ENCODE data around the gene TMEM45A.
"Not testable (repeated sequence)": the region's sequence is repeated elsewhere in the genome, so short reads cannot be mapped to it uniquely, and the experiment has no call there.

The TMEM45A gene

GRCh38 chr3:100533176-100533575, 40.8 kb downstream of the TMEM45A start:
- no peak for DNase-seq (ENCODE audit: low read depth)

DNA sequence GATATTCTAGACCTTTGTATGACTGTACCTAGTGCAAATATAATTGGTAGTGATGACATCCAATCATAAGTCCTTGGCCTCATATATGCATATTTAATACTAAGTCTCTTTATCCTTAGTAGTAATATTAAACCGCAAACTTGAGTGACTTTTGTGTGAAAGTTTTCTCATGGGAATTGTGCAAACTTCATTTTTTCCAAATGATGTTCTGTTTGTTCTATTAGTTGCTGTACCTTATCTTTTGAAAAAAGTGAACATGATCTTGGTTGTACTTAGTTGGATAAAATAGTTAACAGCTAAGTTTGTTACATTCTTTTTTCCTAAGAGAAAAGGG, 43.2 kb downstream of the TMEM45A start:
- DNase-seq (ENCODE audit: low read depth): no peak

DNA sequence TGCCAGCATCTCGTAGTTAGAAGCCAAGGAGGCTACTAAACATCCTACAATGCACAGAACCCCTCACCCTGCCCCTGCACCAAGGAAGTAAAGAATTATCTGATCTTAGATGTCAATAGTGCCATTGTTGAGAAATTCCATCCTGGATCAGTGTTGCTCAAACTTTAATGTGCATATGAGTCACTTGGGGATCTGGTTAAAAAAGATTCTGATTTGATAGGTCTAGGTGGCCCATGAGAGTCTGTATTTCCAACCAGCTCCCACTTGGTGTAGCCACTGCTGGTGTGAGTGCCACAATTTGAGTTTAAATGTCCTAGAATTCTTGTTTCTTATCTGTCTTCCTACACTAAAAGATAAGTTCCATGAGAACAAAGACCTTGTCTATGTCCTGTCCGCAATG, 43.7 kb downstream of the TMEM45A start:
- no peak for DNase-seq (ENCODE audit: low read depth)

DNA sequence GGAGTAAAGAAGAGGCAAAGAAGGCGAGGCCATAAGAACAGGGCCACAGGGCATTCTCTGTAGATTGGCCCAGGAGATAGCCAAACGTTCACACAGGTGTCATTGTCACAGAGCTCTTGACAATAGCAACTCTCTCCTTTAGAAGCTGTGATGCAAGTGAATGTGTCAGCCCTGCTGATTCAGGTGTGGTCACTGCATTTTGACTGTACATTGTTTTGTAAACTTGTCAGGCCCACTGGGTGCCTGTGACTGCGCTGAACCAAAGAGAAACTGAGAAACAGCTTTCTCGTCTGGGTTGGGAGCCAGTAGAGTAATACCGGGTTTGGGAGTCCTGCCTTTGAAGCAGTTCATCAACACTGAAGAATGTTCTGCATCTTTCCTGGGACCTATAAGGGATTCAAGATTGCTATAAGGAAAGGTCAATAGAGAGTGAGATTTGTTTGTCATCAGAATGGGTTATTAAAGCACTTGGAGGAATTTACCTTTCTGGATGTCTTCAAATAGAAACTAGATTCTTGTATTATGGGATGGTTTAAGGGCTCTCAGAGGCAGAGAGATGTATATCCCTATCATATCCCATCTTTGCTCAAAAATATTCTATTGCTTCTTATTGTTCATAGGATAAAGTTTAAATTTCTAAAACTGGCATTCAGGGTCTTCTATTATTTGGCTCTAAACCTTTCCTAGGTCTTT, 45.4 kb downstream of the TMEM45A start:
- no peak for DNase-seq (ENCODE audit: low read depth)

GRCh38 chr3:100538339-100538706, 45.9 kb downstream of the TMEM45A start:
- no peak for DNase-seq (ENCODE audit: low read depth)

GRCh38 chr3:100540791-100541334, 48.4 kb downstream of the TMEM45A start:
- DNase-seq (ENCODE audit: low read depth): no peak

GRCh38 chr3:100541428-100541827, 49.0 kb downstream of the TMEM45A start:
- not testable (repeated sequence) for DNase-seq (ENCODE audit: low read depth)

GRCh38 chr3:100545371-100545770, 53.0 kb downstream of the TMEM45A start:
- no peak for DNase-seq (ENCODE audit: low read depth)

GRCh38 chr3:100546020-100546744, 53.8 kb downstream of the TMEM45A start:
- DNase-seq (ENCODE audit: low read depth): no peak

DNA sequence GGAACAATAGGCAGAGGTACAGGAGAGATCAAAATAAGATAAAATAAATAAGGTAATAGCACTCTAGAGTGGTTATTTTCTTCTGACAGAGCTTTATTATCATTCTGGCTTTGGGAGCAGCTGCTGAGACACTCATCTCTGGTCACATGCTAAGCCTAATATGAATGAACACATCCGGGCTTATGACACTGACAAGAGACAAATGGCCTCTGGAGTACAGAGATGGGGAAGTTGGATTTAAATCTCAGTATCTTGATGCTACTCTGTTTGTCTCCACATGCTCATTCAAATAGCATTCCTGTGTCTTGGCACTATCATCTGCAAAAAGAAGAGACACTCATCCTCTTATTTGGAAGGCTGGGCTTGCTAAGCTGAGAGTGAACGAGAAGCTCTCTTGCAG, 55.6 kb downstream of the TMEM45A start:
- DNase-seq (ENCODE audit: low read depth): no peak

DNA sequence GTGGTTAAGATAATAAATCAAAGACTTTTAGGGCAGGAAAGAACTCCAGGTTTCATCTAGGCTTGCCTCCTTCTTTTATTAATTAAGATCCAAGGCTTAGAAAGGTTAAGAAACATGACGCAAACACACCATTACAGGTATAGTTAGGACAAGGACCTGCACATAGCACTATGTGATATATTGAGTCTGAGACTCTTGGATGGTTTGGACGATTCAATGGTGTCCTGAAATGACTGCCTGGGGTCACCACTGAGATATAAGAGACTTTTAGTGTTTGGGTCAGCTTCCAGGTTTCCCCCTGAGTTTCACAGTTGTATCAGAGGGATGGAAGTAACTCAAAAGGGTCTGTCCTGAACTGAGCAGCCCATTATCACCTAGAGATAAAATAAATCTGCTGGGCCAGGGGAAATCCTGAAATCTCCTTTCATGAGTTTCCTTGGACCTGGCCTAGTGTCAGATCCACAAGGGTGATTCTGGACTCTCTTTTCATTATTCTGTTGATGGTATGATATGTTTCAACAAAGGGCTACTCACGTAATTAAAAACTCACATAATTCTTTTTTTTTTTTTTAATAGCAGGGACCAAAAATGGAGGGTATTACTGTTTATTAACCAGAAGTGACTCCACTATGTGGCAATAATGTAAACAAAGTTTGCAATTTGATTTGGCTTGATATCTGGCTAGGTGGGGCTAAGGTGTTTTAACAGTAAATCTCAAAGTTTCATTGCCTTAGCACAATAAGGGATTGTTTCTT, 61.4 kb downstream of the TMEM45A start:
- DNase-seq (ENCODE audit: low read depth): no peak

GRCh38 chr3:100554373-100554676, 61.9 kb downstream of the TMEM45A start:
- DNase-seq (ENCODE audit: low read depth): no peak

DNA sequence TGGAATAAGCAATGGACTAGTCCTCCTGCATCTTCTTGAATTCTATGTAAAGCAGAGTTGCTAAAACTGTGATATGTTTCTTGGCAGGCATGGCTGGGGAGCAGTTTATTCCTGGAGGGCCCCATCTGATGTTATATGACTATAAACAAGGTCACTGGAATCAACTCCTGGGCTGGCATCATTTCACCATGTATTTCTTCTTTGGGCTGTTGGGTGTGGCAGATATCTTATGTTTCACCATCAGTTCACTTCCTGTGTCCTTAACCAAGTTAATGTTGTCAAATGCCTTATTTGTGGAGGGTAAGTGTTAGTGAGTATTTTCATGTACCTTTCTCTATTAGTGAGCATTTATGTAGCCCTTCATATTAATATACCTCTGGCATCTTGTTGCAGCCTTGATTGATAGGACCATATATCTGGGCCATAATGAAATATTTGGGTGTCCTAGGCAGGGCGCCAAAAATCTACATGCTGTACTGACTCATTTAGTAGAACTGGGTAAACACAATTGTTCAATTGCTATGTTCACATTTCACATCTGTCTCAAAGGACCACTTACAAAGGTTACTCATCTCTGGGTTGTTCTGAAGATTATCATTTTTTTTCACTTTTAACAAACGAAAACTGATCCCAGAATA, 64.4 kb downstream of the TMEM45A start:
- no peak for DNase-seq (ENCODE audit: low read depth)

DNA sequence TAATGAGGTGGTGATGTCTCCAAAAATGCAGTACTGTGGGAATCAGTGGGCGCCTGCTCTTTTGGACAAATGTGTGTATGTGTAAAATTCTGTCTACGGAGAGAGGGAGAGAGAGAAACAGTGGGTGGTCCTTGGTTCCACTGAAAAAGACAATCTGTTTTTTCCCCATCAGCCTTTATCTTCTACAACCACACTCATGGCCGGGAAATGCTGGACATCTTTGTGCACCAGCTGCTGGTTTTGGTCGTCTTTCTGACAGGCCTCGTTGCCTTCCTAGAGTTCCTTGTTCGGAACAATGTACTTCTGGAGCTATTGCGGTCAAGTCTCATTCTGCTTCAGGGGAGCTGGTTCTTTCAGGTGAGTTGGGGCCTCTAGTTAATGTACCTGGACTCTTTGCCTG, 65.8 kb downstream of the TMEM45A start:
- no peak for DNase-seq (ENCODE audit: low read depth)

DNA sequence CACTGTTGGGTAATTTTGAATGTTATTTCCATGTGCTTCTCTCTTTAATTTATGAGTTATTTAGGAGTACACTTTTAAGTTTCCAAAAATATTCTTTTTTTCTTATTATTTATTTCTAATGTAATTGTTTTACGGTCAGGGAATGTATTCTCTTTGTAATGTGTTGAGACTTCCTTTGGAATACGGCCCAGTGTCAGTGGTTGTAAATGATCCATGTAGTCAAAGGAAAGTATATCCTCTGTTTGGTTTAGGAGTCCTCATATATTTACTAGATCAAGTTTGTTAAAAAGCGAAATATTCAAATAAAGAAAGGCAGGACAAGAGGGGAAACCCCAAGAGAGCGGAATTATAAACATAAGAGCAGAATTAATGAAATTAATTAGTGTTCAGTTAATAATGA, 68.0 kb downstream of the TMEM45A start:
- no peak for DNase-seq (ENCODE audit: low read depth)

DNA sequence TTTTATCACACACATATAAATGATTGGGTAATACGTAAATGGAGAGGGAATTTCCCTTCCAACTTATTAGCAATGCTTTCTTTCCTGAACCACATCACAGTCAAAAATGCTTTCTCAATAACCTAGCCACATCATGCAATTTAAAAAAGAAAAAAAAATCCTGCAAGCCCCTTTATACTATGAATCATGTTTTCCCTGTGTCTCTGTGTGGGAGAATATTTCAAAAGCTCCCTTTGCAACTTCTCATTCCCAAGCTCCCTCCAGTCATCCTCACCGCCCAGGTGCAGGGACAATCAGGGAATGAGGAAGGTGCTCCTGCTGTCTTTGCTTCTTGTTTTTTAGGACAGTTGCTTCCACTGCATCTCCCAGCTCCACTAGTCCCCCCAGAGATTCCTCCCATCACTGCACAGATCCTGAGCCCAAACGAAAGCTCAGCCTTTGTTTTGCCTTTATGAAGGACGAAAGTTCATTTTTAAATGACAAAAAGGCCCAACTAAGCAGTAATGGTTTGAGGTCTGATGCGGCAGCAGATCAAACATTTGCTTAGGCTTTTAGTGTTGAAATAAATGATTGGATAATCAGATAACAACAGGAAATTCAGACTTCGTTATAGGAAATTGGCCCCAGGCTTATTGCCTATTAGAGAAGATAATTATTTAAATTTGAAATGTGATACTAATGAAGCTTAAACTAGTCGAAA, 69.2 kb downstream of the TMEM45A start:
- no peak for DNase-seq (ENCODE audit: low read depth)

GRCh38 chr3:100562224-100562857, 69.9 kb downstream of the TMEM45A start:
- DNase-seq (ENCODE audit: low read depth): no peak

GRCh38 chr3:100563228-100563627, 70.8 kb downstream of the TMEM45A start:
- DNase-seq (ENCODE audit: low read depth): no peak

DNA sequence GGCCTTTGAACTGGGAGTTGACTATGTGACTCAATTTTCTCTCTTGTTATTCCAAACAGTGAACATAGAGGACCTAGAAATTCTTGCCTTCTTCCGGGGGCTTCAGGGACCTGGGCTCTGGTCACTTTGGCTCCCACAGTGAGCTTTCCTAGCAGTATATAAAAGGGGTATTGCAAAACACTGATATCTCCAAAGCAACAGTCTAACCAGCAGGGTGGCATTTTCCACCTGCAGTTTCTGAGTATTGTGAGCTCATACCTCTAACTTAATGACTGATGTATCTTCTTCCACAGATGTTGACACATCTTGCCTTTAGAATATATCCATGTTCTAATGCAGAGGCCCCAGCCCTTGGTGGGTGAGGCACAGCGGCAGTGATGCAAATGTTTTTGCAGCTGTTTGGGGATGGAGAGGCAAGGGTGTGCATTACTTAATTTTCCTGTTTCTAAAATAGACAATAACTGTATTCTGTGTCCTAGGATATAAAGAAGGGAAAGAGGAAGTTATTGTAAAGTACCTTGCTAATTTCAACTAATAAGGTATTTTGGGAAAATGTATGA, 71.3 kb downstream of the TMEM45A start:
- DNase-seq (ENCODE audit: low read depth): no peak

DNA sequence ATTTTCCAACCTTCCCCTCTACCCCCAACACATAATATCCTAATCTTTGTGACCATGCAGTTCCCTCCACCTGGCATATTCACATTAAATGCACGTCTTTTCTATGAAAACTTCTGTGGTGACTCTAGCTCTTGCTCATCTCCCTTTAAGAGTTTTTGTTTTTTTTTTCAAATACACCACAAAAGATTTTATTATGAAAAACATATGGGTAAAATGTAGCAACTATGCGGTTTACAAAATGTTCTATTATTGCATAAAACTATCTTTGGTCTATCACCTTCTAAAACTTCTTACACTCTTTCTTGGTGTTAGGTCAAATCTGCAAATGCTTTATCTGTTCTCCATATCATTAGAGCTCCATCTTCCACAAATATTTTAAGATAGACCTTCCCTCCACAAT, 78.4 kb downstream of the TMEM45A start:
- no peak for DNase-seq (ENCODE audit: low read depth)

- DNase-seq (ENCODE audit: low read depth): no peak
Observed at GRCh38 chr3:100574536-100574935, 82.1 kb downstream of the TMEM45A start.
